Amniotic epithelial cell (primary cell): ENCODE data around the gene ARL4C.

Experiments used
- DNase-seq: peaks from one replicate; pipeline ENCODE4 v3.0.0-alpha.2; 2010; ENCODE audit warnings: low read depth

Gene ARL4C, protein sequence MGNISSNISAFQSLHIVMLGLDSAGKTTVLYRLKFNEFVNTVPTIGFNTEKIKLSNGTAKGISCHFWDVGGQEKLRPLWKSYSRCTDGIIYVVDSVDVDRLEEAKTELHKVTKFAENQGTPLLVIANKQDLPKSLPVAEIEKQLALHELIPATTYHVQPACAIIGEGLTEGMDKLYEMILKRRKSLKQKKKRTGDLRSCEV

GRCh38 chr2:234496835-234497593 is at the start of gene ARL4C:
Gene ARL4C, minus strand, starts transcription at chr2:234497081. Its CDS starts 495 bp downstream, at chr2:234496586.
- peak; percentile 52 for DNase-seq

DNA sequence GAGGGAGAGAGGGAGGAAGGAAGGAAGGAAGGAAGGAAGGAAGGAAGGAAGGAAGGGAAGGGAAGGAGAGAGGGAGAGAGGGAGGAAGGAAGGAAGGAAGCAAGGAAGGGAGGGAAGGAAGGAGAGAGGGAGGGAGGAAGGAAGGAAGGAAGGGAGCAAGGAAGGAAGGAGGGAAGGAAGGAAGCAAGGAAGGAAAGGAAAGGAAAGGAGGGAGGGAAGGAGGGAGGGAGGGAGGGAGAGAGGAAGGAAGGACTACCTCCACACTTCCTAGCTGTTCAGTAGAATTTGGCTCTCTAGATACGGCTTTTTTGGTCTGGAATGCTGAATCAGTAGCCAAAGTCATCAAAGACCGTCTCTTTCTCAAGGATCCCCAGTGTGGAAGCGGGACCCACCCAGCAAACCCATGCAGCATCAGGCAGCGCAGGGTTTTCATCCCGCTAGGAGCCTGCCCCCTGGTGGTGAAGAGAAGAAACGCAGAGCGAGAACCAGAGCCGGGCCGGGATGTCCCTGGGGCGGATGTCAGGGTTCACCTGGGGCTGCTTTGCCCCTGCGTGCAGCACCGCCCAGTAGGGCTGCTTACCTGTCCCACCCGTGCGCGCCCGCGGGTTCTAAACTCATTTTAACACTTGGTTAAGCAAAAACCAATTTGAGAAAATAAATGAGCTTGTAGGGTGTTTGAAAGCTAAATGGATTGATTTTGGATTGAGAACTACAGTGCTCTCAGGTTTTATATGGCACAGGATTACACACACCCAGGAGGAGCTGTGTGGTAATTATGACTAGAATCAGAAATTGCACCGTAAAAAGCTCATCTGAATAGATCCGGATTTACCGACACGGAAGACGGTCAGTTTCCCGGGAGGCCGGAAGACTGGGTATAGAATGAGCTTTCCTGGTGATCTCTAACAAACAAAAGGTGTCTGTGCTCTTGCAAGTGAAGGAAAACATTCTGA is 48.1 kb upstream of the ARL4C start:
- peak; percentile 34 for DNase-seq

- DNase-seq: no peak
These were observed 45.9 kb upstream of the ARL4C start for GRCh38 chr2:234542742-234543141.

- no peak for DNase-seq
These were observed 41.0 kb upstream of the ARL4C start for GRCh38 chr2:234537929-234538328.

DNA sequence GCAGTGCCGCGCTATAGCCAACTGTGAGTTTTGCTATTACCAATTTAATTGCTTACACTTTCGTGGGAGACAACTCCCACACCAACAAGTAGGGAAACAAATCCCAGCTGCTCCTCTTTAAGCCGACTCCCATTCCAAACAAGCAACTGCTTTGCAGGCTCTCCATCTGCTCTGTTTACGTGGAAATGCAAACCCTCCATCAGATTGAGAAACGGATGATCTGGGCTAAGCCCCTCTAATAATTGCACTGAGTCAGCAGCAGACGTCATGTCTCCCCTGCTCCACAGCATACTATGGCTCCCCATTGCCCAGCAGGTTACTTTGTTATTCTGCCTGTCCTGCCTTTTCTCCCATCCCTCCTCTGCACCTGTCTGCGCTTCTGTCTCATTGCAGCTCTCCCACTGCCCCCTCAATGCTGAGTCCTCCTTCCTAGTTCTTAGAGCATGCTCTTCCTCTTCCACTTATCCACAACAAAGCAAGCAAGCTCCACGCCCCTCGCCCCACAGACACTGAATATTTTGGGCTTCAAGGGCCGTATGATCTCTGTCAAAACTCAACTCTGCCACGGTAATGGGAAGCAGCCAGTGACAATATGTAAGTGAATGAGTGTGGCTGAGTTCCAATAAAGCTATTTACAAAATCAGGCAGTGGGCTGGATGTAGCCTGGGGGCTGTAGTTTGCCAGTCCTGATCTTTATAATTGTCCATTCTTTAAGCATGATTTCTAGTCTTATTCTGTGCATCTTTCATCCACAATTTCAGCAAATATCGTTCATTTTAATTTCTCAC is 39.5 kb upstream of the ARL4C start:
- no peak for DNase-seq

GRCh38 chr2:234535464-234535863 is 38.6 kb upstream of the ARL4C start:
- DNase-seq: no peak

- DNase-seq: no peak
These were observed 37.6 kb upstream of the ARL4C start for GRCh38 chr2:234534515-234534914.

- DNase-seq: no peak
These were observed 36.7 kb upstream of the ARL4C start for GRCh38 chr2:234533626-234534025.

GRCh38 chr2:234528410-234529148 is 31.7 kb upstream of the ARL4C start:
- DNase-seq: no peak

- no peak for DNase-seq
These were observed 29.8 kb upstream of the ARL4C start for GRCh38 chr2:234526711-234527110.

DNA sequence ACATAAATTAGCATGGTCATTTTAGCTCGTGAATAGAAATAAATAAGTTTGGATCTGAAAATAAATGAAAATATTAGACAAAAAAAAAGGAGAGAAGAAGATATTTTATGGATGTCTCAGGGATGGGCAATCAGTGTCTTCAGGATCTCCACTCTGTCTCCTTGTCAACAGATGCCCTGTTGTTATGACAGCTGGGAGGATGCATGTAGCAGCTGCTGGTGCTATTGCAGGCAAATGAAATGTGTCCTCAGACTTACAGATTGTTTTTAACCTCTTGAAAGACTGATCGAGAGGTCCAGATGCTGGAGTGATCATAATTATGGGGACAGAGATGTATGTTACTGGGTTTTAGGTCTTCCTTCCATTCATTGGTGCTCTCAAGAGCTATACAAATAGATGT is 24.7 kb upstream of the ARL4C start:
- no peak for DNase-seq

GRCh38 chr2:234518986-234519642 is 22.2 kb upstream of the ARL4C start:
- no peak for DNase-seq

DNA sequence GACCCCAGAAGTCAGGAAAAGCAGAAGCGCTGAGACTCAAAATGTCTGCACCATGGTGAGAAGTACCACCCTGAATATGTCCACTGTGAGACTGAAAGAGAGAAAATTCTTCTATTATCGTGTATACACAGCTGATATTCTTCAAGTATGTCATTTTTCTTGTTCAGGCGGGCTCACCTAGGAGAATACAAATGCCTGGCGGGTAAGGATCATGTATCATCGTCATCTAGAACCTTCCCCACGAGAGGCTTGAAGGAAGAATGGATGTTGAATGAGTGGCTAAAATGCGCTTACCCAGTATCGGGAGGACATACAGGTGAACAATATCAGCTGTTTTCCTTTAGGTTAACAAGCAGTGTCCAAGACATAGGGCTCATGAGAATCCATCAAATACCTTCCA is 21.1 kb upstream of the ARL4C start:
- no peak for DNase-seq

DNA sequence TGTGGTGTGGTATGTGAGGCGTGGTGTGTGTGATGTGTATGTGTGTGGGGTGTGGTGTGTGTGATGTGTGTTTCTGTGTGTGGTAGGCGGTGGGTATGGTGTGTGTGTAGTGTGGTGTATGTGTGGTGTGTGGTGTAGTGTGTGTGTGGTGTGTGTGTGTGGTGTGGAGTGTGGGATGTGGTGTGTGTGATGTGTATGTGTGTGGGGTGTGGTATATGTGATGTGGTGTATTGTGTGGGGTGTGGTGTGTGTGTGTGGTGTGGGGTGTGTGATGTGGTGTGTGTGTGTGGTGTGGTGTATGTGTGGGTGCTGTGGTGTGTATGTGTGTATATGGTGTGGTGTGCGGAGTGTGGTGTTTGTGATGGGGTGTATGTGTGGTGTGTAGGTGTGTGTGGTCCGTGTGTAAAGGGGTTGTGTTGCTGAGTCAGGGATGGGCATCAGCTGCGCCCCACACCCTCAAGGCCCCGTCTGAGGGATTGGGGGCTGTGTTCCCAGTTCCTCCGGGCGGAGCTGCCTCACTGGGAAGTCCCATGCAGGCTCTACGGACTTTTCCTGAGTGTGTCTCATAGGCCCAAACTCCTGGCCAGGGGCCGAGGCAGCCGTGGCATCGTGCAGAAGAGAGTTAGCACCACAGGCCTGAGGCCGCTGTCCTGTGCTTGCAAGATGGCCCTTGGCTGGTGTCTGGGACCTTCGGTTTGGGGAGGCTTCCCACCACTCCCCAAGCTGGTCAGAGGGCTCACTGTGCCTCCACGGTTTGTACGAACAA is 18.2 kb upstream of the ARL4C start:
- no peak for DNase-seq

- DNase-seq: no peak
These were observed 17.2 kb upstream of the ARL4C start for GRCh38 chr2:234514099-234514498.

DNA sequence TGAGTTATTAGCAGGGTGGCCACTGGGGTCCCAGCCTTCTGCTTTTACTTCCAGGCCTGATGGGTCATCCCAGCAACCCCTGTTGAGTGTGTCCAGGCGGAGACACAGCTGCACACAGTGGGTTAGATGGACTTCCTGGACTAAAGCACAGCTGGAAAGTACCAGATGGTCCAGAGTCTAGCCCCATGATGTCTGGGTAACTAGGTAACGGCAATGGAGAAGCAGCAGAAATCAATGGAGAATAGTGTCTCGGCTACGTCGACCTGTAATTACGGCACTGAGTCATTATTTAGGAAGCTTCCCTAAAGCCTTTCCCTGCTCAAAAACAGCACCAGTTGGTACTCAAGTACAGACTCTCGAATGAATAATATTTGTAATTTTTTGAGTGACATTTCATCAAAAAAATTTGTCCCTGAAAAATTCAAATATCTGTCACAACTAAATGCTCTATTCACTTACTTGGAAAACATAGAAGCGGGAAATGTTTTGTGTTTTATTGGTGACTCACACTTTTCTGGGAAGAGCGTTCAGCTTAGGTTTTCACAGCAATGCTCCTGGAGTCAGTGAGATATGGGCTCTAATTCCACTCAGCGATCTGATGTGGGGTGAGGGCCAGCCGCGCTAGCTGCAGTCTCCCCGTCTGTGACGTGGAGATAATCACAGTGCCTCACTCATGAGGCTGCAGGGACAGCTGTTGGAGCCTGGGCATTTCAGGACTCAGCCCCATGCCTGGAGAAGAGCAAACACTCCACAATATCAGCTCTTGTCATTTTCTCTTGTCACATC is 16.2 kb upstream of the ARL4C start:
- DNase-seq: peak; percentile 51

- peak; percentile 31 for DNase-seq
These were observed 6.0 kb upstream of the ARL4C start for GRCh38 chr2:234502919-234503285.

GRCh38 chr2:234502285-234502918 is 5.5 kb upstream of the ARL4C start:
- DNase-seq: peak; percentile 71
